ENCODE measurements around the gene VAC14.

Gene VAC14

DNA sequence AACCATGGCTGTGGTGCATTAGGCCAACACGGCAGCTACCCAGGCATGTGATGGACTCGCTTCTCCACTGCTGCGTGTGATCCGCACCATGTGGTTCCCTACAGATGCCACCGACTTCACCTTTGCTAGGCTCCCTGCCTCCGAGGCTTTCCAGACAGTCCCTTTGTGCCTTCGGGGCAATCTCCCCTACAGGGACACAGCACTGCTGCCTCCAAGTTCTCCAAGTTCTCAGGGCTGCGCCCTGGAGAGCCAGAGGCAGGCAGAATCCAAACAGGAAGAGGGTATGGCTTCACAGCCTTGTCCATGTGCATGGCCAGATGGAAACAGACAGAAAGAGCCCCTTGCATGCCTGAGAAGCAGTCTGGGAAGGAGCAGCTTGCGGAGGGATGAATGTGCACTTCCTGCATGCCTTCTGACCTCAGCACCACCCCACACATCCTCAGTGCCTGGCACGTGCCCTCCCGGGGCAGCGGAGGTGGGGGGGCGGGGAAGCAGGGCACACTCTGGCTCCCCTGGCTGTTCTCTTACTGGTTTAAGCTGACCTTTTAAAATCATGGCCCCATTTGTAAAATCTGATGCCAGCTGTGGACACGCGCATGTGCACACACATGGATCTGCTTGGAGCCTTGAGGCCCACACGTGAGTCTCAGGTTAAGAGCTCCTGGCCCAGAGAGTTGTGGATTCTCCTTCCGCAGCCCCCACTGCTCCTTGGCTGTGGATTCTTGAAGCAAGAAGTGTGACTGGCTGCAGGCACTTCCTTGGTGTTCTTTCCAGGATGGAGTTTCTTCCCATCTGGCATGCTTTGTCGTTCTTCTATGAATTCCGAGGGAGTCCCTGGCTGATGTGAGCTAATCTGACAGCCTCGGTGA lies 59.8 kb downstream of the VAC14 start:
- DNase-seq = peak; percentile 75

DNA sequence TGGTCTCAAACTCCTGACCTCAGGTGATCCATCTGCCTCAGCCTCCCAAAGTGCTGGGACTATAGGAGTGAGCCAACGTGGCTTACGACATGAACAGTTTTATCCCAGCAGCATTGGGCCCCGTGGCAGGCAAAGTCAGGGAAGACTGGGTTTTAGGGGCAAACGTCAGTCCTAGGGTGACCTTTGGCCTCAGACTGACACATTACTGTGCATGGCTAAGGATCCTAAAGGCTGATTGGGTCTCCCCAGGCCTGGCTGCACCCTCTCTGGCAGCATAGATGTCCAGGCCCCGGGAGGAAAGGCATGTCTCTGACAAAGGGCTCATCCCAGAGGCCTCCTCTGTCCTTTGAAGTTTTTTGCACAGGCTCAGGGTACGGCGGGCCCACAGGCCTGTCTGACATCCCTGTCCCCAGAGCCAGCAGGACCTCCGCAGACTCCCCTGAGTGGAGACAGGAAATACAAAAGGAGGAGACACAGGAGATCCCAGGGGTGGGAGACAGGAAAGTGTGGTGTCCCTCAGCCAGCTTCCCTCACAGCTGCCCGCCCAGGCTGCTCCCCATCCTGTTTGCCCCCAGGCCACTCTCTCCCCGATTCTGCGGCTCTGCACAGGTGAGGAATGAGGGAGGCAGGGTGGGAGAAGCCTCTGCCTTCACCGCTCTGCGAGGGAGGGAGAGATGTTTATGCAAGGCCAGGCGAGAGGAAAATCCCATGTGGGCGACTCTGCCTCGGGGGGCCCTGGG lies 60.6 kb downstream of the VAC14 start:
- DNase-seq = no peak

DNA sequence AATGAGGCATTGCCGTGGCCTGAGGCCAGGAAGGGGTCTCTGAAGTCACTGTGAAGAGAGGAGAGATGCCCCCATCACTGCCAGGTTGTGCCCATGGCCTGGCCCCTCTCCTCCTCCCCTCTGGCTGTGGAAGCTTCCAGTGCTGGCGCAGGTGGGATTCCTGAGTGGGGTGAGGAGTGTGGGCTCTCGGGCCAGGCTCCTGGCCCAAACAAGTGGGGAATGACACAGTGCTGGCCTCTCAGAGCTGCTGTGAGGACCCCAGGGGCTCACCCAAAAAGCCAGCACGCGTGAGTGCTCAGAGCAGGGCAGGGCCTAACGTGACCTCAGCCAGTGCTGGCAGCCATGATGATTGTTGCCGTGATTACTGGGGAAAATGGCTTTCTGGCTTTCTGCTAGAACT lies 61.6 kb downstream of the VAC14 start:
- no peak for DNase-seq

DNA sequence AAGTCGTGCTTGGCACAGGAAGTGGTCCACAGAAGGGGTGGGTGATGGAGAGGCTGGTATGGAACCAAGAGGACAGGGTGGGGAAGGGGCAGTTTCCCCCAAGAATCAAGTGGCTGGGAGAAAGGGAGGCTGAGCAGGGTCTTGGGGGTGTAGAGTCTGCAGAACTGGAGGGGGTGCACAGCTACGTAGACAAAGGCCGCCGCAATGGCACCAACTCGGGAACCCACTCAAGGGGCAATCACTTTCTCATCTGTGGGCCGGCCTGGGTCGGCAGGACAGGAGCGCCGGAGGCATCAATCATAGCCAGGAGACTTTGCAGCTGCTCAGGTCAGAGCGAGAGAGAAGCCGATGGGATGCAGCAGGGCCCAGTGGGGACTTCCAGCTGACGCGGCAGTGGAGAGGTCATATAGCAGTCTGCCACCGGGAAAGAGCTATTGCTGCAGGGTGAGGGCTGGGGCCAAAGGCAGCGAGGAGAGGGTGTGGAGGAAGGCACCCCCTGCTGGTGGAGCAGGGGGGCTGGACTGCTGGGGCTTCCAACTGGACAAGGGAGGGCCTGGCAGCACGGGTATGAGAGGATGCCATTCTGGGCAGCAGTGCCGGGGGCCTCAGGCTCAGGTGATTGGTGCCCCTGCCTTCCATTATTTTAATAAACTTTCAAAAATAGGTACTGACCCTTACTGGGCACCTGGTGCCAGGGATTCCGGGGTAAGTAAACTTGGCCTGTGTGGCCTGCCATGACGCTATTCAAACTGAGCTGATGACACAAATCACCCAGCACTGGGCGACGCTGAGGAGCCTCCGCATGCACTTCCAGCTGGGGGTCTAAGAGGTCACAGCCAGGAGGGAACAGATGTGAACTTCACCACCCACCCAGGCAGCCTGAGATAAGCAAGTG lies 62.6 kb downstream of the VAC14 start:
- DNase-seq = peak; percentile 62

DNA sequence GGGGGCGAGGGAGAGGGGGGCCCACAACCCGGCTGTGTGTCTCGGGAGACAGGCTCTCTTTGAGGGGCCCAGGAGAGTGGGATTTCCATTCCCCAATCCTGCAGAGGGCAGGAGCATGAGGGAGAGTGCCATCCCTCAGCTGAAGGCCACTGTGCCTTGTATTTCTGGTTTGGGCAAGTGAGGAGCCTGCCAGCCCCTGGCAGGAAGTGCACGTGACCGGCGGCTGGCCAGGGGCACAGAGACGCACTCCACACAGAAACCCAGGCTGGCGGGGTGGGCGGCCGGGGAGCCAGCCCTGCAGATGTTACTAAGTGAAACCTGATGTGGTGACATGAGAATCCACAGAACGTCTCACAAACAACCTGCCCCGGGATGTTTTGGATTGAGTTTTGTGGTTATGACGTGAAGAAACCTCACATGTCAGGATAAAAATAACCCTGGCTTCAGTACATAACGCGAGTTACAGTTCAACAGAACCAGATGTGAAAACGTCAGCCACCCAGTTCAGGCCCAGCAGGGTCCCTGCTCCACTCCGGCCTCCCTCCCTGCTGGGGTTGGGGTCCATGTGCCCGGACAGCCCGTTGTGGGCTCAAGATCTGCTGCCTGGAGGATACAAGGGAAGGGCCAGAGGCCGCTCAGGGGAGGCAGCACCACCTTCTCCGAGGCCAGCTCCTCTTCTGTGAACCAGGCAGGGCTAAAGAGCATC lies 63.4 kb downstream of the VAC14 start:
- peak; percentile 94 for DNase-seq

DNA sequence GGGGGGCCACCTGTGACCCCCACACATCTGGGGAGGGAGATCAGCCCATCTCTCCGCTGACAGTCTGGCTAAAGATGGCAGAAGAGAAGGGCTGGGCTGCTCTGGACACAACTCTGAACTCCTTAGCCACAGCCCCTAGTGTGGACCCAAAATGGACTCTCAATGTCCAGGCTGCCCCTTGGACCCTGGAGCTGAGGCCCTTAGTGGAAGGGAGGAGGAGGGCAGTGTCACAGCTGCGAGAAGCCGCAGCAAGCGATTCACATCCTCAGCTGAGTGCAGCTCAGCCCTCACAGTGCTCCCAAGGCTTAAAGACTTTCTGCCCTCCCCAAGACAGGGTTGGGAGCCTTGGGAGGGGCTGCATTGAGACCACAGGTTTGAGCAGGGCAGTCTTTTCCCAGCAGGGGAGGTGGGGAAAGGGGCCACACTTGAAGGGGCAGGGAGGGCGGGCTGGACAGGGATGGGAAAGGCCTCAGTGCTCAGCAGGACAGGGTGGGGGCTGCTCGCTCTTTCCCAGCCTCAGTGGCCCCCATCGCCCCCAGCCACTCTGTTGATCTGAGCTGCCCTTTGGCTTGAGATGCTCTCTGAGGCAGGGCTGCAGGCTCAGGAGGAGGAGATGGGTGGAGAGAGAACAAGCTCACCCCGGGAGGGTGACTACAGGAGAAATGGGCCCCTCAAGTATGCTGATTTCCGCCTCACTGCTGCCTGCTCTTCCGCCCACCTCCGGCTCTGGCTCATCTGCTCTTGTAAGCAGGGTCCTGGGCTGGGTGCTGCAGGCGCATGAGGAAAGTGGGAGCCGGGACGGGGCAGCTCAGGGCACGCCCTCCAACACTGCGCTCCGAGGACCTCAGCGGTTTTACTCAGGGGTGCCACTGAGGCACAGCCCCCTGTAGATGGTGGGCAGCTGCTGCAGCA lies 64.2 kb downstream of the VAC14 start:
- no peak for DNase-seq

DNA sequence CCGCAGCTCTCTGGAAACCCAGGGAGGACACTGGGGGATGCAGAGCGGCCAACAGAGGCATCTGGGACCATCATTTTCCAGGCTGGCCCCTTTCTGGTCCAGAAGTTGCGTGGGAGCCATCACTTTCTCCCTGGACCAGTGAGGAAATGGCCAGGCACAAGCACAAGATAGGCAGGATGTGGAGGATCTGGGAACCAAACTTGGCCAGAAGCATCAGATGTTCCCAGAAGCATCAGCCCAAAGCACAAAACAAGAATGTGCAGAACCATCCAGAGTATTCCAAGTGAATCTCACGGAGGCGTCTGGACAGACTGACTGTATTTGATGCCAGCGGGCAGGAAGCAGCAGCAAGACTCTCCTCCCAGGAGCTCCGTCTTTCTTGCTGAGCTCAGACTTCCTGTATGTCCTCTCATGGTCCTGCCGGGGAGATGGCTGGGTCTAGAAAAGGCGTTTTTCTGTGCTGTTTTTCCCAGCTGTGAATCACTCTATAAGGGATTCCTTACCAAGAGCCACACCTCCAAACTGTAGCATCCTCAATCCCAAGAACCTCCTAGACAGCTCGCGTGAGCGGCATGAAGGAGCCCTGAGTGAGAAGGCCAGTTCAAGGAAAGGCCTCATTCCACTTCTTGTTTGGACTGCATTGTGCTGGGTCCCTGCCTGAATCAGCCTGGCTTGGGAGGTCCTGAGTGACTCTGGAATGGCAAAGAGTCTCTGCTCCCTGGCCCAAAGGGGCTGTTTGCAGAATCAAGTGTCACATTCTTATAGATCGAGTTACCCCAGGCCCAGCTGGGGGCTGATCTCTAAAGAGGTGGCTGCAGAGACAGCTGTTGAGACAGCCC lies 65.6 kb downstream of the VAC14 start:
- DNase-seq = peak; percentile 82

DNA sequence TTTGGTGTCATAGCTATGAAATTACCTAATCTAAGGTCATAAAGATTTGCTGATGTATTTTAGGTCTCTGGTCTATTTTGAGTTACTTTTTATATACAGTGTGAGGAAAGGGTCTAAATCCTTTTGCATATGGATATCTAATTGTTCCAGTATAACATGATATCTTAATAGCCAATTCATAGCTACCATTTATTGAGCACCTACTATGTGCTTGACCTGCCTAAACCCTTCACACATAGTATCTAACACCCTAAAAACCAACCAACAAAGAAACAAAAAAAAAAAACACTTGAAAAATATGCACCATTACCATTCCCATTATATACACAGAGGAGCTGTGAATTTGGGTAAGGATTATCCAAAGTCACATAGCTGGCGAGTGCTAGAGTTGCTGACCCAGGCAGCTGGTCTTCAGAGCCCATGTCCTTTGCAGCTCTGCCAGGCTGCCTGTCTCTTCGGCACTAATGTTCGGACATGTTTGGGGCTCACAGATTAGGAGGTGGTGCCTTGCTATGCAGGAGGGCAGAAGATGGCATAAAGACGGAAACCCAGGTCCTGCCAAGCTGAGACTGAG lies 66.3 kb downstream of the VAC14 start:
- no peak for DNase-seq

DNA sequence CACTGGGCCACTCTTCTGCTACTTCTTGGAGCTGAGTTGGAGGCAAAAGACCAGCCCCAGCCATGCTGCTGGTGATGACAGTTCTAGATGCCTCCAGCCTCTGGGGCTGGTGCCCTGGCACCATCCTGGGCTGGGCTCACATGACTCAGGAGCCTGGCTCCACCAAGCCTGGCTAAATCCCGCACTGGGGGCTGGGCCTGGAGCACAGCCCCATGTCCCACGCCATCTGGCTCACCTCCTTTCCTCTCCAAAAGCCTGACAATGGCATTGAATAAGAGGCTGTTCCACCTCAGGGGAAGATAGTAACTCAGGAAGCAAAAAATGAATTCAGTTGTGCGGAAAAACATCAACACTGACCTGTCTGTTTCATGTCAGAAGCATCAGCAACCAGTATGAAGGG lies 70.0 kb downstream of the VAC14 start:
- no peak for DNase-seq

DNA sequence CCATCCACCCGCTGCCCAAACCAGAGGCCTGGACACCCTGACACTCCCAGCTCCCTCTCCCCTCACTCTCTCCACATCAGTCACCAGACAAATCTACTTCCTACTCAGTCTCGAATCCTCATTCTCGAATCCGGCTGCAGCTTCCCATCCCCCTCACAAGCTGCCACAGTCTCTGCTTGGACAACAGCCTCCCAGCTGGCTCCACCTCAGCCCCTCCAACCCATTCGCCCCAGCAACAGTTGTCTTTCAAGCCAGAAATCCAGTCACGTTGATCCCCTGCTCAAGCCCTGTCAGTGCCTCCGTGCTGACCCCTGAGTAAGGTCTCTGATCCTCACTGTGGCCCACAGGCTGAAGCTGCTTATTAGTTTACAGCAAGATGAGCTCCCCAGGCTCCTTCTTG lies 70.9 kb downstream of the VAC14 start:
- no peak for DNase-seq

DNA sequence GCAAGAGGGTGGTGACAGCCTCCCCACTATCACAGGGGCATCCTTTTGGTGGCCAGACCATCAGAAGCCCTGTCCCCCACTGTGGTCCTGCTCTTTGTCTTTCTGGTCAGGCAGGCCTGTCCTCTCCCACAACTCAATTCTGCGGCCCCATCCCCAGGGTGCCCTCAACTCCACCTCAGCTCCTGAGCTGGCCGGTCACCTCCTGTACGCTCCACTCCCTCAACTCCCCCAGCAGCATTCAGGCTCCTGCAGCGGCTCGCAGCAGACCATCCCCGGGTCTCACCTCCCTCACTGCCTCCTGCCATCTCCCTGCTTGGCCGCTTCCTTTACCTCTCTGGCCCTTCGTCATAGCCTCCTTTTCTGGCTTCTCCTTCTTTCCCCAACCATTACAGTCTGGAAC lies 71.7 kb downstream of the VAC14 start:
- no peak for DNase-seq

DNA sequence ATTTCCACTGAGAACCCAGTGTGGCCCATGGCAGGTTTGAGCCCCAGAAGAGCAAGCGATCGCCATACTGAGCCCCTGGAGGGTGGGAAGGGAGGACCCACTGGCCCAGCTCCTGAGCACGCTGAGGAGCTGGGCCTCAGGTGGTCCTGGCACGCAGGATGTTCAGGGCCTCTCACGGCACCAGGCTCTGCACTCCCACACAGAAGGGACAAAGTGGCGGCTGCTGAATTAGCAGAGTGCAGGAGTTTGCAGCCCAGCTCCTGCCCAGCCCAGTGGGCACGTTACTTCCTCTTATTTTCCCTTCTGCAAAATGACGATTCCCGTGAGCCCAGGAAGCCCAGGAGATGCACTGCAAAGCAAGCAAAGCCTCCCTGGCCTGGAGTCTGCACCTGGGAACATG lies 72.8 kb downstream of the VAC14 start:
- no peak for DNase-seq

DNA sequence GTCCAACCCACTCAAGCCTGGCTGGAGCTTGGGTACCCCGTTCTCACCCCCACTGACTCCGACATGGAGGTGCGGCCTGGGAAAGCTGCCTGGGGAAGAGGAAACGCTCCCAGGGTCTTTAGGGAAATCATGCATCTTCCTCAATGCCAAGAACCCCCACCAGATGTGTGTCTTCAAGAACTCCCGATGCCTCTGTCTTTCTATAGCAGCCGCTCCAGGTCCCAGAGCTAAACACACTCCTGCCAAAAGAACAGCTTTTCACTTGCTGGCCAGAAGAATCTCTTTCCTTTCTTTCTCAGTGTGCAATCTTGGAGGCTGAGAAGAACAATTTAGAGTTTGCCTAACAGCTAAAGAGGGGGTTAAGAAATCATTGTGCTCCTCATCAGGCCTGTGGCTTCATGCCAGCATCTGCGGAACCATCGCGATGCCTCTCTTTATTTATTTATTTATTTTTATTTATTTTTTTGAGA lies 74.0 kb downstream of the VAC14 start:
- no peak for DNase-seq

DNA sequence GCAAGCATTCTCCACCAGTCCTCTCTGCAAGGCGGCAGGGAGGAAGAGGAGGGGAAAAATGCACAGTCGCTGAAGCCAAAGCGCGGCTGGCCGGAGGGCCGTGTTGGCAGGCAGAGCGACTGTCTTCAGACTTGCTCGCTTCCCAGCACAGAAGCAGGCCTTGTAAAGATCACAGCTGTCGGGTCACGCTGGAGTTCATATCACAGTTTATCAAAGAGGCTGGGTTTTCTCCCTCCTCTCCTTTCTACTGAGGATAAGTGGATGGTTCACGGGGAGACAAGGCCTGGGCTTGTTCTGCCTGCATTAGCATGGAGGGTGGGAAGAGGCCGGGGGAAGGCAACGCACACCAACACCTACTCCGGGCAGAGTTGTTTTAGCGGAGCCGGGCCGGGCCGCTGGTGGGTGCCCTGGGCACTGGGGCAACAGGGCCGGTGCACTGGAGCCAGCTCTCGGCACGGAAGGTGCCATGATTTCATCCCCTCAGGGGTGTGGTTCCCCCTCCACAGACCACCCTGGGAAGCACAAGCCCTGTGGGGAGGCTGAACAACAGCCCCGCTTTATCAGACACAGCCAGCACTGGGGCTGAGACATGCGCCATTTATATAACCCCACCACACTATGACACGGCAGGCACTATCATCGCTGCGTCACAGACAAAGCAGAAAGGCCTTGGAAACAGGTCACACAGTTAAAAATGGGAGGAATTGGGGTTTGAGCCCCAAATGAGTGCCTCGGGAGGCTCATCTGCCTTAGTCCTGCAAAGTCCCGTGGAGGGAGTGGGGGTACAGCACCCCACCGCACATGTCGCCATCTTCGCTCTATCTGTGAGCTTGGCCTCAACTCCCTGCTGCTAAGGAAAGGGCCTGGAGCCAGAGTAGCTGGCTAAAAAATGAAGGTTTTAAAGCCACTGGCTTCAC lies 74.8 kb downstream of the VAC14 start:
- DNase-seq = no peak

DNA sequence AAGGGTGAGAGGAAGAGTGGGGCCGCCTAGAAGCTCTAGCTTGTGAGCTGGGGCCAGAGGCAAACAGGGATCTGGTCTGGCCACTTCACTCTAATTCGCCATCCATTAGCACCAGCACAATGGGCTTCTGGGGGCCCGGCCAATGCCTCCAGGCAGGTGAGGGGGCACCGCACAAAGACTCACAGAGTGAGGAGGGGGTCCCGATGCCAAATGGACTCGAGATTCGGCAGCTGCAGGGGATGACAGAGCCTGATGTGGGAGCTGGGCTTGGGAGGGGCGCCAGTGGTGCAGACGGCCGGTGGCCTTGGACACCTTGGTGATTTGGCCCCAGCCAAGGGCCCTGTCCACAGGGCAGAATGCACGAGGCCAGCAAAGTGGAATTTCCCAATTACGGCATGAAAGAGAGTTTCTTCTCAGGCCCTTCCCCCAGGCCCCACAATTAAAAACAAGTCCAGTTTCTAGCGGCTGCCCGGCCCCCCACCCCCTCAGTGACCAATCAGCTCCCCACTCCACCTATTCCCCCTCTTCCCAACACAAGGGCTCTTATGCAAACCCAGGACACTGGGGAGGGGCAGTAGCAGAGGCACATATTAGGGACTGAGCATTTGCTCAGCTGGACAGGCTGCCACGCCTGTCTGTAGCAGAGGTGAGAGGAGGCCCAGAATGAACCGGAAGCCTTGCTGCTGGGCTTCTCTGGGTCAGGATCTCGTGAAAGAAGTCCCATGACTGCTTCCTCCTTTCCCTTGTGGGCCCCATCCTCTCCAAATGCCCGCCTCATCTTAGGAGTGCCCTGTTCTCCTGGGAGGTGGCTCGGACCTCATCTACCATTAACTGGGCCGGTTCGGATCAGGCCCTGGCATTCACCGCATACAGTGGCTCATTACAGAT lies 75.7 kb downstream of the VAC14 start:
- DNase-seq = no peak

DNA sequence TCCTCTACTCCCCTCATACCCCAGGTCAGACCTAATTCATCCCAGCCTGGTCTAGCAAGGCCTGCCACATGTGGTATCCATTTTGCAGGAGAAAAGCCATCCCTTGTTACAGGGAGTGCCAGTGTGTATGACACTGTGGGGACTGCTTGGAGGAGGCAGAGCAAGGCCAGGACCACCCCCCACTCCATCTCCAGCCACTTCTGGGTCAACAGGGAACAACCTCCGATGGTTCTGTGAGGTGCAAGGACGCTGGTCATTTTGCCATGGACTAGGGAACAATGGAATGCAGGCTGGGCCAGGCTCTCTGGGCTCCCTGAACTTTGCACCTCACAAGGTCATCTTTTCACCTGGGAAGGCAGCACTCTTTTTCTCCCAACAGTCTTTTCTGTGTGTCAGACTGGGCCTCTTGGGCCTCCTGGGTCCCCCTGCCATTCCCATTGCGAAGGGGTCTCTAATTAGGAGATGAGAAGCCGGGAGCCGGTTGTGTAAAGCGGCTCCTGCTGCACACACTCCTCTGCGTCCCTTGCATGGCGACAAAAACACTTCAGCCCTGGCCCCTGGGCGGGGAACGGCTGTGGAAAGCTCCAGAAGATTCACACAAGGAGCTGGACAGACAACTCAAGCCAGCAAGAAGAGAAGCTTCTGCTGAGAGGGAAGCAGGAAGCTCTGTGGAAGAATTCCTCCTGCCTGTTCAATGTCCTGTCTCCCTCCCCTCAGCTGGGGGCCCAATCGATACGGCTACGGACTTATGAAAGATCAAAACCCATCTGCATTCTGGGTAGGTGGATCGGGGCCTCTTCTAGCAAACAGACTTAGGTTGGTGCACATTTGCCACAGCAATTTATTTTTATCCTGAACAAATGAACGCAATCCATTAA lies 76.6 kb downstream of the VAC14 start:
- no peak for DNase-seq

DNA sequence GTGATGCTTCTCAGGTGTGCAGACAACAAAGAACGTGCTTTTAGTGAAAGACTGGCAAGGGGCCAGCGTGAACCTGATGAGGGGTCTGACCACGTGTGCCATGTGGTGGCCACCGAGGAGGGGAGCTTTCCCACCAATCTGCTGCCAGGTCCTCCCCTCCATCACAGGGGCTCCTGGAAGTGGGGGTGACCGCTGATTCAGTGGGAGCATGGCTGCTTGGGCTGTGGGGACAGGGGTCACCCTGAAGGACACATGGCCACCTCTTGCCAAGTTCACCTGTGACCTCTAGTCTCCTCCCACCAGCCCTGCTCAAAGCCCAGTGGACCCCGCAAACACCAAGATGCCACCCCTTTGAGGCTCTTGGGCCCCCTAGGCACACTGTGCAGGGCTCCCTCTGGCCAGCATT lies 77.2 kb downstream of the VAC14 start:
- no peak for DNase-seq

Measured in fibroblast of upper back skin (primary cell).